NB4 (cell line): ENCODE results near the gene PEMT.

Experiments used
- DNase-seq: peaks from one replicate; pipeline ENCODE4 v3.0.0; 2010; ENCODE audit warnings: low read depth
- H3K4me3 ChIP-seq: one replicate; pipeline ENCODE4 v1.5.1; 2011; ENCODE audit warnings: mild to moderate bottlenecking, low read depth, low read length, moderate library complexity
- MYC ChIP-seq: IDR thresholded peaks from 2 replicates; pipeline ENCODE4 v1.6.1; 2011; ENCODE audit warnings: low read depth, low read length
- POLR2A ChIP-seq: IDR thresholded peaks from 2 replicates; pipeline ENCODE4 v1.6.1; 2011; ENCODE audit warnings: mild to moderate bottlenecking; ENCODE audit not compliant: insufficient read length; ENCODE audit errors: extremely low read depth
- TF ChIP-seq, protein P1 (sequence below): IDR thresholded peaks from 2 replicates; pipeline ENCODE4 v1.6.1; 2011; ENCODE audit warnings: low read depth, low read length
- TF ChIP-seq, protein P2 (sequence below): IDR thresholded peaks from one replicate; pipeline ENCODE4 v1.5.1; 2012; ENCODE audit warnings: low read depth, low read length

PEMT gene

DNA sequence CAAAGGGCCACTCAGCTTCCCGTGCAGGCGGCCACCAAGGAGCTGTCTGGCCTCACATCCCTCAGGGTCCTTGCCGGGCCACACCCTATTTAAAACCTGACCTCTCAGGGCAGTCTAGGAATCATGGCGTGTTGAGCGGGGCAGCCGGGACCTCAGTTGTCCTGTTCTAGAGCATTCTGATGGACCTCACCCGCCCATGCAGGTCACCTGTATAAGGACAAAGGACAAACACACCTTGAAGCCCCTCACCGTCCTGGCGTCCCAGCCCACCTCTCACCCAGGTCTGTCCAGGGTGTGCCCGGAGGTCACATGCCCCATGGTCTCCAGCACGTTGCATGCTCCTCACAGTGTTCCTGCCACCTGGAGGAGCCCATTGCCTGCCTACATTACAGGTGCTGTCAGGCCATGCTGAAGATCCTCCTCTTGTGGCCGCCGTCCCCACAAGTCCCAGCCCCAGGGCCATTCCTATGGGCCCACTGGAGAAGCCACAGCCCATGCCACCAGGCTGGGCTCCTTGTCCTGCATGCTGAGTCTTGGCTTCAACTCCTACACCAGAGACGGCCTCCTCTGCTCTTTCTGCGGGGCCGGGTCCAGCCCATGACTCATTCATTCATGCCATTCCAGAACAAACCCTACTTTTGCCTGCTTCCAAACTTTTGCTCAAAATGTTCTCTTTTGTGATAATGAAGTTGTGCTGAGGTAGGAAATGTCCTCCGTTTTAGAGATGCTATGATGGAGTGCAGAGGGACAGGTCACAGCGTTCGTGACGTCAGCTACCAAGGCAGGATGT, 46.3 kb downstream of the PEMT start:
- TF ChIP-seq, protein P1, sequence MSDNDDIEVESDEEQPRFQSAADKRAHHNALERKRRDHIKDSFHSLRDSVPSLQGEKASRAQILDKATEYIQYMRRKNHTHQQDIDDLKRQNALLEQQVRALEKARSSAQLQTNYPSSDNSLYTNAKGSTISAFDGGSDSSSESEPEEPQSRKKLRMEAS: no peak
- TF ChIP-seq, protein P2, sequence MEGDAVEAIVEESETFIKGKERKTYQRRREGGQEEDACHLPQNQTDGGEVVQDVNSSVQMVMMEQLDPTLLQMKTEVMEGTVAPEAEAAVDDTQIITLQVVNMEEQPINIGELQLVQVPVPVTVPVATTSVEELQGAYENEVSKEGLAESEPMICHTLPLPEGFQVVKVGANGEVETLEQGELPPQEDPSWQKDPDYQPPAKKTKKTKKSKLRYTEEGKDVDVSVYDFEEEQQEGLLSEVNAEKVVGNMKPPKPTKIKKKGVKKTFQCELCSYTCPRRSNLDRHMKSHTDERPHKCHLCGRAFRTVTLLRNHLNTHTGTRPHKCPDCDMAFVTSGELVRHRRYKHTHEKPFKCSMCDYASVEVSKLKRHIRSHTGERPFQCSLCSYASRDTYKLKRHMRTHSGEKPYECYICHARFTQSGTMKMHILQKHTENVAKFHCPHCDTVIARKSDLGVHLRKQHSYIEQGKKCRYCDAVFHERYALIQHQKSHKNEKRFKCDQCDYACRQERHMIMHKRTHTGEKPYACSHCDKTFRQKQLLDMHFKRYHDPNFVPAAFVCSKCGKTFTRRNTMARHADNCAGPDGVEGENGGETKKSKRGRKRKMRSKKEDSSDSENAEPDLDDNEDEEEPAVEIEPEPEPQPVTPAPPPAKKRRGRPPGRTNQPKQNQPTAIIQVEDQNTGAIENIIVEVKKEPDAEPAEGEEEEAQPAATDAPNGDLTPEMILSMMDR: no peak
- no peak for TF ChIP-seq POLR2A
- no peak for TF ChIP-seq MYC
- DNase-seq: no peak
- no peak overlapping the region for H3K4me3 ChIP-seq

DNA sequence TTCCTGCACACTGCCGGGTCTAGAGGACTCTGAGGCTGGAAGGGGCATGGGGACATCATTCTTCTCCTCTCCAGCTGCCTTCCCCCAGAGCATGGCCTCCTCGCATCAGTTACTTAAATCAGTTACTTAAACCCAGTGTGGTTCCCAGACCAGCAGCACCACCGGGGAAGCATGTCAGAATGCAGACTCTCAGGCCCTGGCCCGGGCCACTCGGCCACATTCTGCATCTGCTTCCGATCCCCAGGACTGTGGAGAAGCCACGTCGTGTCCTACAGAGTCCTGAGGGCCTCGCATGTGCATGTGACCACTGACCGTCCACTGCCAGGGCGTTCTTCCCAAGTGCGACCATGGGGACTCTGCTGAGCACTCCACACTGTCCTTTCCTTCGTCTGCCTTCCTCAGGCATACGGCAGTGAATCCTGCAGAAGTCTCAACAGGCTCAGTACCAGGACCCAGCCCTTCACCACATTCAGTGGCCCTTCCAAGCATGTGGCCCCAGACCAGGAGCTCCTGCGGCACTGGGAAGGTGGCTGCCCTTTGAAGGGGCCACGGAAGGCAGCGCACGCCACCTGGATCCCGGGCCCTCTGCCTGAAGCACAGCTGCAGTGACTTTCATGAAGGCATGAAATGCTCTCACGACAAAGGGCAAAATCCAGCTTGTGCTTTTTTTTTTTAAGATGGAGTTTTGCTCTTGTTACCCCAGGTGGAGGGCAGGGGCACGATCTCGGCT, 48.4 kb downstream of the PEMT start:
- TF ChIP-seq, protein P1: no peak
- no peak for TF ChIP-seq MYC
- no peak for TF ChIP-seq POLR2A
- TF ChIP-seq, protein P2: no peak
- H3K4me3 ChIP-seq: no peak overlapping the region
- DNase-seq: no peak

DNA sequence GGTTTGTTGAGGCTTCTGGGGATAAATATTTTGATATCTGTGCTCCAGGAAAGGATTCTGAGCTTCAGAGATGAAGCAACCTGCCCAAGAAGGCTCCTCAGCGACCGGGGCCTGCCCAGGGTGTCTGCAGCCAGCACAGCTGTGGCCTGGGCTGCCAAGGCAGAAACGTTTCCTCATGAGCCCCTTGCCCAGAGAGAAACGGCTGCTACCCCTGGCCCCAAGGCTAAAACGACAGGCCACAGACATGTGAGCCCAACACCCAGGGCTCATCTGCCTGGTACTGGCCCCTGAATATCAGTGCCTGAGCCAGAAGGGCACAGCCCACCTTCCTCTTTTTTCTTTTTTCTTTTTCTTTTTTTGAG, 49.9 kb downstream of the PEMT start:
- H3K4me3 ChIP-seq: no peak overlapping the region
- TF ChIP-seq POLR2A (no peak), MYC (no peak)
- TF ChIP-seq, protein P2: no peak
- TF ChIP-seq, protein P1: no peak
- DNase-seq: no peak

DNA sequence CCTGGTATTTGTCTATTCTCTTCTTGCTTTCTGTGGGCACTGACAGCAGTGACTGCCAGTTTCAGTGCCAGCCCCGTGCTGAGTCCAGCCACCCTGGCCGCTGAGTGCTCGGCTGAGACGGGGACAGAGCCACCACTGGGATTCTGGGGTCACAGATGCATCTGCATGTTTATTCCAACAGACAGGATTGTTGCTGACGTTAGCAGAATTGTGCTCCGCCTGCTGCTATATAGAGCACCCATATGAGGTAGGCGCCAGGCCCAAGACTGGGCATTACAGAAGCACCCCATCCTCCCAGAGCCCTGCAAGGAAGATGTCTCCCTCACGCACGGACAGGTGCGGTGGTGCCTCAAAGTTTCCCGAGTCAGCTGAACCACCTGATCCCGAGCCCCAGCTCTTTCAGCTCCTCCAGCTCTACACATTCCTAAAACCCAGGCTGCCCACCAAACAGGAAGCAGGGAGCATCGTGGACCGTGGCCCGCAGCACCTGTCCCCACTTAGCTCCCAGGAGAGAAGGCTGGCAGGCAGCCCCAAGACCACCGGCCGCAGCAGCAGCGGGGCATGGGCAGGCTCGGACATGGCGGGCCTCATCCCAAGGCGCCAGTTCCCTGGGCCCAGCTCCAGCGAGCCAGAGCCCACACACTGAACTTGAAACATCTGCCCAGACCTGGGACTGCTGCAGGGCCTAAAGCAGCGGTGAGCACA, 50.4 kb downstream of the PEMT start:
- no peak for TF ChIP-seq MYC
- TF ChIP-seq, protein P1: no peak
- no peak for DNase-seq
- no peak overlapping the region for H3K4me3 ChIP-seq

DNA sequence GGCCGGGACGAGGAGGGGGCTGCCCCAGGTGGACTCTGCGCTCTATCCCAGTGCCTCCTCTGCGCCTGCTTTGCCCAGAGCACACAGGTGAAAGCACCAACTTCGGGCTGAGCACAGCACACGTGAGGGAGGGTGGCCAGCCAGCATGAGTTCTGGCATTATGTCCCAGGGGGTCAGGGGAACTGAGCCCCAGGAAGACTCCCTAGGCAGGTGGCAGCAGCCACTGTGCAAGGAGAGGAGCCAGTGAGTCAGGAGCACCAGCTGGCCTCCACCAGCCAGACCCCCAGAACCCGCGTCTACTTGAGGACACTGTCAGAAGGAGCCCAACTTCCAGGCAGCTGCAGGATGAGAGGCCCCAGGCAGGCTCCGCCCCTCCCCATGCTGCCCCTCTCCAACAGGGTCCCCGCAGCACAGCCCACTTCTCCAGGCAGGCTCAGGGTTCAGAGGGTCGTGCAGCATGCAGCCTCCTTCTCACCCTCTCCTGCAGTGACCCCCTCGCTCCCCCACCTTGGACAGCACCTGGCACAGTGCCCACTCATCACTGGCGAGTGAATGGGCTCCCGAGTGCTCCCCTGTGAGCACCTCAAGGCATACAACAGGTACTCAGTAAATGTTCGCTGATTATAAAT, 51.1 kb downstream of the PEMT start:
- TF ChIP-seq, protein P2: no peak
- TF ChIP-seq, protein P1: no peak
- no peak for TF ChIP-seq MYC
- TF ChIP-seq POLR2A: no peak
- H3K4me3 ChIP-seq: no peak overlapping the region
- DNase-seq: peak; percentile 22
